Ascending aorta (tissue), 2 donors: ENCODE measurements around the gene GPC4. TPM values are rescaled to one million over a fixed set of nuclear protein-coding genes. Genes with fewer than 3 reads are reported as not detected.

ENCODE experiments used
- DNase-seq, 2 donors: peaks; one replicate each; pipeline ENCODE4 v3.0.0-alpha.2; 2019; ENCODE audit warnings: low spot score in 2 of 2
- H3K27ac ChIP-seq, 2 donors: fragments of 200-600 bp; sonication (generic); one replicate each; pipeline ENCODE4 v1.5.1; 2016 to 2017; ENCODE audit warnings: mild to moderate bottlenecking in 1 of 2
- H3K27me3 ChIP-seq: fragments of 200-600 bp; sonication (generic); one replicate; pipeline ENCODE4 v1.5.1; 2017
- H3K36me3 ChIP-seq, 2 donors: fragments of 200-600 bp; sonication (generic); one replicate each; pipeline ENCODE4 v1.5.1; 2016
- H3K4me1 ChIP-seq, 2 donors: fragments of 200-600 bp; sonication (generic); one replicate each; pipeline ENCODE4 v1.5.1; 2016 to 2017; ENCODE audit warnings: mild to moderate bottlenecking in 1 of 2
- H3K4me3 ChIP-seq, 2 donors: fragments of 200-600 bp; sonication (generic); one replicate each; pipeline ENCODE4 v1.5.1; 2016 to 2017; ENCODE audit warnings: mild to moderate bottlenecking in 1 of 2
- H3K9me3 ChIP-seq, 2 donors: fragments of 200-600 bp; sonication (generic); one replicate each; pipeline ENCODE4 v1.5.1; 2016
- intact Hi-C: fragments of 100-400 bp; cut with DNase I; formaldehyde crosslinking; loops from one replicate; pipeline ENCODE4 v1.15.1; 2023
- total RNA-seq: library from RNA; depleted of rRNA; stranded (reverse); fragments of >200 nt; gene quantifications from one replicate; pipeline ENCODE4 v1.1.0, GENCODE V29; 2016
- TF ChIP-seq, protein P1 (sequence below), 3 experiments: fragments of 200-600 bp in 2 of 3; fragments of 450-650 bp in 1 of 3; sonication (generic) in 2 of 3; IDR thresholded peaks; one replicate each; pipeline ENCODE4 v1.5.1; 2016 to 2019; ENCODE audit warnings: antibody characterized with exemption in 3 of 3, mild to moderate bottlenecking in 1 of 3, moderate library complexity in 1 of 3

Gene GPC4
- total RNA-seq, 1 donor from 2014 or later = 12.0 TPM

DNA sequence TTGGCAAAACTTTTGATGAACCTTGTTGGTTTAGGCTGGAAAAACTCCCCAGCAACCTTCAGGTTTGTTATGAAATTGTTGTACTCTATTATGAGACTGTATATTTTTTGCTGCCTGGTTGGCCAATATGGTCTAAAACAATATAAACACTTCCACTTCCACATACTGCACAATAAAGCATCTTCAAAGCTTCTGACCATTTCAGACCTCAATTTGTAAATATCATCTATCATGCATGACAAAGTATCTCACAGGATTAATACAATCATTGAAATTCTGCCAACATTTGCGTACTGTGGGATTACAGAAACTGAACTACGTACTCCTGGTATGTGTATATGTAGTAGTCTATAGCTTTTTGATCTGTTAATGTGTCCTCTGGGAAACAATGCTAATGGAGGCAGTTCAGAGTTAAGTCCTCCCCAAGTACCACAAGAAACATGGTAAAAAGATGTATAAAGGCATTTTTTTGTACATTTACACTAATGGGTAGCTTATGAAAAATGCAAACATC, 40.4 kb downstream of the GPC4 start:
- intact Hi-C loops = no loop called here
- no peaks in the 10 kb centered on the region for H3K9me3 ChIP-seq
- TF ChIP-seq, protein P1, sequence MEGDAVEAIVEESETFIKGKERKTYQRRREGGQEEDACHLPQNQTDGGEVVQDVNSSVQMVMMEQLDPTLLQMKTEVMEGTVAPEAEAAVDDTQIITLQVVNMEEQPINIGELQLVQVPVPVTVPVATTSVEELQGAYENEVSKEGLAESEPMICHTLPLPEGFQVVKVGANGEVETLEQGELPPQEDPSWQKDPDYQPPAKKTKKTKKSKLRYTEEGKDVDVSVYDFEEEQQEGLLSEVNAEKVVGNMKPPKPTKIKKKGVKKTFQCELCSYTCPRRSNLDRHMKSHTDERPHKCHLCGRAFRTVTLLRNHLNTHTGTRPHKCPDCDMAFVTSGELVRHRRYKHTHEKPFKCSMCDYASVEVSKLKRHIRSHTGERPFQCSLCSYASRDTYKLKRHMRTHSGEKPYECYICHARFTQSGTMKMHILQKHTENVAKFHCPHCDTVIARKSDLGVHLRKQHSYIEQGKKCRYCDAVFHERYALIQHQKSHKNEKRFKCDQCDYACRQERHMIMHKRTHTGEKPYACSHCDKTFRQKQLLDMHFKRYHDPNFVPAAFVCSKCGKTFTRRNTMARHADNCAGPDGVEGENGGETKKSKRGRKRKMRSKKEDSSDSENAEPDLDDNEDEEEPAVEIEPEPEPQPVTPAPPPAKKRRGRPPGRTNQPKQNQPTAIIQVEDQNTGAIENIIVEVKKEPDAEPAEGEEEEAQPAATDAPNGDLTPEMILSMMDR (IDR thresholded peaks at IDR 0.05) = no peak
- no peak for DNase-seq
- no peak overlapping the region for H3K27ac ChIP-seq
- H3K4me3 ChIP-seq = no peak overlapping the region
- H3K4me1 ChIP-seq = peaks cover 0 to 9% of the 10 kb centered on the region in 2 donors
- no peaks in the 10 kb centered on the region for H3K27me3 ChIP-seq
- H3K36me3 ChIP-seq = no peaks in the 10 kb centered on the region

GRCh38 chrX:133373386-133374079, 41.8 kb downstream of the GPC4 start:
- no peaks in the 10 kb centered on the region for H3K9me3 ChIP-seq
- peaks cover 0 to 9% of the 10 kb centered on the region in 2 donors for H3K4me1 ChIP-seq
- TF ChIP-seq, protein P1 (IDR thresholded peaks at IDR 0.05) = no peak
- no peak overlapping the region for H3K4me3 ChIP-seq
- no peak for DNase-seq
- no peaks in the 10 kb centered on the region for H3K27me3 ChIP-seq
- intact Hi-C loops = no loop called here
- no peaks in the 10 kb centered on the region for H3K36me3 ChIP-seq
- no peak overlapping the region for H3K27ac ChIP-seq

DNA sequence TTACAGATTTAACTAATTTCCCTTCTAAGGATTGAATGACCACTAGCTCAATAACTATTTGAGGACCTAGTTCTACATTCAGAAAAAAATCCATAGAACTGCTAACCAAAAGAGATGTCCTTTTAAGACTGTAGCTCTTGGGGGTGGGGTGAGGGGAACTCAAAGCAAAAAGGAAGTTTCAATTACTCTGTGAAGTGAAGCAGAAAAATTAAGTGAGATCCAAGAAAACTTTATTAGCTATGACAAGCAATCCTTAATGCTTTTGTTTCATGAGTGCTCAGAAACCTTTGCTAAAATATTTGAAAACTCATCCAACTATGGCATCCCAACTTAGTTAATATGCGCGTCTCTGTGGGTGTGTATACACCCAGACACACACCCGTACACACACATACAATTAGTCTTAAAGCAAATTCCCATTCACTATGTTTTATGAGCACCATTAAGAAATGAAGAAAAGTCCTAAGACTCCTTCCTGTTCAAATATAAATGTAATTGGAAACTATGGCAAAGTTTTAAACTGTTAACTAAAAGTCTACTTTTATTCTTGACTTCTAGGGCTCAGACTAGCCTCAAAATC, 44.5 kb downstream of the GPC4 start:
- DNase-seq = no peak
- Histone ChIP-seq H3K9me3 (no peaks in the 10 kb centered on the region), H3K27me3 (no peaks in the 10 kb centered on the region), H3K27ac (no peak overlapping the region), H3K36me3 (no peaks in the 10 kb centered on the region), H3K4me3 (no peak overlapping the region), H3K4me1 (no peaks in the 10 kb centered on the region)
- TF ChIP-seq, protein P1 (IDR thresholded peaks at IDR 0.05) = no peak
- intact Hi-C loops = no loop called here

DNA sequence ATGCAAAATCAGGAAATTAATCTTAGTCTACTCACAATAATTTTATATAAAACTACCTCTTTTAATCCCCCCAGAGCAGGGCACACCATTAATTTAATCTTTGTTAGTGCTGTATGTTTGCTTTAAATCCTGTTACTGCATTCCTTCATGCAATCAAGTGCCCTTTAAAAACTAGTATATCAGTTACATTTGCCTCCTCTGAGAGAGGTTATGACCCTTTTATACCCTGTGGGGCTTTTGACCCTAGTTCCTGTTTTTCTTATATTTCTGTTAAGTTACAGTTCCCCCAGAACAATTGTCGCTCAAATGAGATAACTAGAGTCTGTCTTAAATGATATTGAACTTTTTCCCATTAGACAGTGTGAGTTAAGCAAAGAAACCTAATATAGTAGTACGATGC, 46.2 kb downstream of the GPC4 start:
- intact Hi-C loops = loop anchor here (5.0 kb wide), 1 partner anchor 43 kb away; no protein-coding TSS in a partner anchor
- no peak overlapping the region for H3K27ac ChIP-seq
- no peaks in the 10 kb centered on the region for H3K27me3 ChIP-seq
- H3K36me3 ChIP-seq = no peaks in the 10 kb centered on the region
- H3K4me1 ChIP-seq = peaks cover 0 to 3% of the 10 kb centered on the region in 2 donors
- DNase-seq = no peak
- H3K4me3 ChIP-seq = no peak overlapping the region
- H3K9me3 ChIP-seq = no peaks in the 10 kb centered on the region
- TF ChIP-seq, protein P1 (IDR thresholded peaks at IDR 0.05) = no peak

- no peaks in the 10 kb centered on the region for H3K9me3 ChIP-seq
- H3K36me3 ChIP-seq = no peaks in the 10 kb centered on the region
- H3K27me3 ChIP-seq = no peaks in the 10 kb centered on the region
- TF ChIP-seq, protein P1 (IDR thresholded peaks at IDR 0.05) = no peak
- H3K4me3 ChIP-seq = no peak overlapping the region
- no peak overlapping the region for H3K27ac ChIP-seq
- intact Hi-C loops = loop anchor here (5.0 kb wide), 1 partner anchor 46 kb away; no protein-coding TSS in a partner anchor
- peaks cover 0 to 5% of the 10 kb centered on the region in 2 donors for H3K4me1 ChIP-seq
- no peak for DNase-seq
Observed at GRCh38 chrX:133366735-133367134, 48.6 kb downstream of the GPC4 start.
